HepG2 (cell line): ENCODE measurements around the gene LDAH. TPM values are rescaled to one million over a fixed set of nuclear protein-coding genes. Genes with fewer than 3 reads are reported as not detected.

Experiments used
- ATF4 ChIP-seq, 2 experiments: fragments of 450-650 bp in 1 of 2; sonication (generic) in 1 of 2; formaldehyde crosslinking; IDR thresholded peaks; 2 replicates each; pipeline versions ENCODE4 v1.5.0 to v1.8.0; 2020 to 2022; ENCODE audit warnings: mild to moderate bottlenecking in 1 of 2, missing genetic modification reagents in 1 of 2
- CSRNP2 ChIP-seq: sonication (generic); formaldehyde crosslinking; conservative IDR thresholded peaks from 2 replicates; pipeline ENCODE4 v1.8.0; 2022; ENCODE audit warnings: low read depth, missing genetic modification reagents
- FLYWCH1 ChIP-seq: sonication (generic); formaldehyde crosslinking; IDR thresholded peaks from 2 replicates; pipeline ENCODE4 v1.8.1; 2023; ENCODE audit warnings: mild to moderate bottlenecking, missing genetic modification reagents
- GTF3A ChIP-seq: sonication (generic); formaldehyde crosslinking; conservative IDR thresholded peaks from 2 replicates; pipeline ENCODE4 v1.4.0; 2020; ENCODE audit warnings: mild to moderate bottlenecking, missing genetic modification reagents
- HDAC6 ChIP-seq: fragments of 200-600 bp; sonication (generic); IDR thresholded peaks from 2 replicates; pipeline ENCODE4 v1.7.0; 2017; ENCODE audit warnings: mild to moderate bottlenecking, antibody characterized with exemption, low read length, low read depth
- POLR2AphosphoS5 ChIP-seq: IDR thresholded peaks from 2 replicates; pipeline ENCODE4 v1.6.1; 2012; ENCODE audit warnings: low read depth, low read length
- PRDM15 ChIP-seq: sonication (generic); formaldehyde crosslinking; IDR thresholded peaks from 2 replicates; pipeline ENCODE4 v1.4.0; 2020; ENCODE audit warnings: missing genetic modification reagents
- RELA ChIP-seq: sonication (generic); formaldehyde crosslinking; IDR thresholded peaks from 2 replicates; pipeline ENCODE4 v1.4.0; 2020; ENCODE audit warnings: missing genetic modification reagents
- SMYD3 ChIP-seq: sonication (generic); formaldehyde crosslinking; IDR thresholded peaks from 2 replicates; pipeline ENCODE4 v1.8.1; 2023; ENCODE audit warnings: mild to moderate bottlenecking, missing genetic modification reagents
- SP140L ChIP-seq: sonication (generic); formaldehyde crosslinking; IDR thresholded peaks from 2 replicates; pipeline ENCODE4 v1.4.0; 2020; ENCODE audit warnings: missing genetic modification reagents, borderline replicate concordance
- TFDP2 ChIP-seq: sonication (generic); formaldehyde crosslinking; IDR thresholded peaks from 2 replicates; pipeline ENCODE4 v1.4.0; 2020; ENCODE audit warnings: missing genetic modification reagents
- TFE3 ChIP-seq: IDR thresholded peaks from 2 replicates; pipeline ENCODE4 v1.6.1; 2016
- TMF1 ChIP-seq: sonication (generic); formaldehyde crosslinking; IDR thresholded peaks from 2 replicates; pipeline ENCODE4 v1.8.1; 2022; ENCODE audit warnings: low read depth, missing genetic modification reagents
- XBP1 ChIP-seq: sonication (generic); formaldehyde crosslinking; IDR thresholded peaks from 2 replicates; pipeline ENCODE4 v1.5.0; 2020; ENCODE audit warnings: missing genetic modification reagents
- ZNF263 ChIP-seq: sonication (generic); formaldehyde crosslinking; IDR thresholded peaks from 2 replicates; pipeline ENCODE4 v1.4.0; 2020; ENCODE audit warnings: missing genetic modification reagents
- ZNF317 ChIP-seq: sonication (generic); formaldehyde crosslinking; IDR thresholded peaks from 2 replicates; pipeline ENCODE4 v1.5.0; 2020; ENCODE audit warnings: mild to moderate bottlenecking, missing genetic modification reagents
- ZNF382 ChIP-seq: sonication (generic); formaldehyde crosslinking; IDR thresholded peaks from 2 replicates; pipeline ENCODE4 v1.5.0; 2020; ENCODE audit warnings: missing genetic modification reagents, mild to moderate bottlenecking, borderline replicate concordance
- ZNF430 ChIP-seq: sonication (generic); formaldehyde crosslinking; IDR thresholded peaks from 2 replicates; pipeline ENCODE4 v1.9.0; 2021; ENCODE audit warnings: mild to moderate bottlenecking, missing genetic modification reagents
- ZNF780A ChIP-seq: sonication (generic); formaldehyde crosslinking; IDR thresholded peaks from 2 replicates; pipeline ENCODE4 v1.8.0; 2022; ENCODE audit warnings: mild to moderate bottlenecking, missing genetic modification reagents, moderate library complexity
- ZNF781 ChIP-seq: sonication (generic); formaldehyde crosslinking; IDR thresholded peaks from 2 replicates; pipeline ENCODE4 v1.5.1; 2020; ENCODE audit warnings: borderline replicate concordance, mild to moderate bottlenecking, missing genetic modification reagents; ENCODE audit errors: not compliant biosample characterization
- ZNF83 ChIP-seq: sonication (generic); formaldehyde crosslinking; IDR thresholded peaks from 2 replicates; pipeline ENCODE4 v1.4.0; 2020; ENCODE audit warnings: missing genetic modification reagents, mild to moderate bottlenecking, borderline replicate concordance
- polyA plus RNA-seq, 8 experiments: library from polyadenylated mRNA; depleted of rRNA in 3 of 8; stranded (reverse) in 7 of 8; unstranded in 1 of 8; fragments of >200 nt; fragmentation: Illumina TruSeq in 4 of 8; extraction: Trizol in 4 of 8; gene quantifications; 2 replicates each; pipeline versions ENCODE4 v1.2.1 to v1.2.3, GENCODE V29; 2011 to 2016; ENCODE audit warnings: low read depth in 4 of 8, missing spikeins in 1 of 8, mixed read lengths in 1 of 8; ENCODE audit not compliant: insufficient read depth in 1 of 8
- total RNA-seq, 5 experiments: library from RNA; depleted of rRNA; stranded (reverse); fragments of >200 nt; fragmentation: Illumina TruSeq; extraction: Trizol; gene quantifications; 2 replicates each; pipeline ENCODE4 v1.2.3, GENCODE V29; 2016; ENCODE audit warnings: low read depth in 1 of 5

LDAH gene
- total and polyA plus RNA-seq, 2 of the 13 experiments (the other 11 are each of a cell fraction or from before 2014, with no cell fraction given), result 28.8 to 46.2 TPM

GRCh38 chr2:20728114-20728758, 94.7 kb downstream of the LDAH start (continued):
- TF ChIP-seq ZNF382, result no peak
- TF ChIP-seq HDAC6, result no peak
- no peak for TF ChIP-seq ZNF263 (CRISPR knock-in tag)
- no peak for TF ChIP-seq ZNF83 (CRISPR knock-in tag)
- TF ChIP-seq POLR2AphosphoS5, result no peak
- TF ChIP-seq ZNF317, result peak; percentile 69; the same call in 1 of the 2 replicates
- peak in 1 of 2 experiments; percentile 79; a peak in 2 of 4 replicates for TF ChIP-seq ATF4 (CRISPR knock-in tag; IDR thresholded peaks at IDR 0.05)
- no peak for TF ChIP-seq CSRNP2 (CRISPR knock-in tag)
- peak; percentile 83; the same call in 1 of the 2 replicates for TF ChIP-seq ZNF430 (CRISPR knock-in tag)
- no peak for TF ChIP-seq ZNF780A (CRISPR knock-in tag)
- no peak for TF ChIP-seq TMF1
- 0 out of 2 replicates have a peak, but pooled peaks have one; percentile 46 for TF ChIP-seq TFE3 (CRISPR knock-in tag)
- TF ChIP-seq FLYWCH1 (CRISPR knock-in tag), result no peak
- TF ChIP-seq TFDP2 (CRISPR knock-in tag), result peak; percentile 64; the same call in 1 of the 2 replicates
- TF ChIP-seq ZNF781, result peak; percentile 76
- peak; percentile 78; the same call in 1 of the 2 replicates for TF ChIP-seq GTF3A (CRISPR knock-in tag)
- peak; percentile 70; the same call in 1 of the 2 replicates for TF ChIP-seq RELA (CRISPR knock-in tag)
- no peak for TF ChIP-seq XBP1 (CRISPR knock-in tag)
- TF ChIP-seq PRDM15 (CRISPR knock-in tag), result no peak
- peak; percentile 88; the same call in 1 of the 2 replicates for TF ChIP-seq SP140L (CRISPR knock-in tag)
- TF ChIP-seq SMYD3 (CRISPR knock-in tag), result no peak
